ENCODE measurements around the gene RCCD1.

- TF ChIP-seq CEBPB (IDR thresholded peaks at IDR 0.05; ENCODE audit: low read depth, low read length) = no peak
- TF ChIP-seq, protein P1, sequence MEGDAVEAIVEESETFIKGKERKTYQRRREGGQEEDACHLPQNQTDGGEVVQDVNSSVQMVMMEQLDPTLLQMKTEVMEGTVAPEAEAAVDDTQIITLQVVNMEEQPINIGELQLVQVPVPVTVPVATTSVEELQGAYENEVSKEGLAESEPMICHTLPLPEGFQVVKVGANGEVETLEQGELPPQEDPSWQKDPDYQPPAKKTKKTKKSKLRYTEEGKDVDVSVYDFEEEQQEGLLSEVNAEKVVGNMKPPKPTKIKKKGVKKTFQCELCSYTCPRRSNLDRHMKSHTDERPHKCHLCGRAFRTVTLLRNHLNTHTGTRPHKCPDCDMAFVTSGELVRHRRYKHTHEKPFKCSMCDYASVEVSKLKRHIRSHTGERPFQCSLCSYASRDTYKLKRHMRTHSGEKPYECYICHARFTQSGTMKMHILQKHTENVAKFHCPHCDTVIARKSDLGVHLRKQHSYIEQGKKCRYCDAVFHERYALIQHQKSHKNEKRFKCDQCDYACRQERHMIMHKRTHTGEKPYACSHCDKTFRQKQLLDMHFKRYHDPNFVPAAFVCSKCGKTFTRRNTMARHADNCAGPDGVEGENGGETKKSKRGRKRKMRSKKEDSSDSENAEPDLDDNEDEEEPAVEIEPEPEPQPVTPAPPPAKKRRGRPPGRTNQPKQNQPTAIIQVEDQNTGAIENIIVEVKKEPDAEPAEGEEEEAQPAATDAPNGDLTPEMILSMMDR (IDR thresholded peaks at IDR 0.05; ENCODE audit: control extremely low read depth in 1 of 3, insufficient read depth in 1 of 3, low read depth in 1 of 3, low read length in 3 of 3) = no peak
- no peak for TF ChIP-seq EGR1 (IDR thresholded peaks at IDR 0.05; ENCODE audit: borderline replicate concordance, low read depth, low read length)
- no peak for TF ChIP-seq SIN3A (conservative IDR thresholded peaks at IDR 0.05 in 1 of 2, IDR thresholded peaks at IDR 0.05 in 1 of 2; ENCODE audit: low read depth in 1 of 2, low read length in 2 of 2)
- TF ChIP-seq EP300 (IDR thresholded peaks at IDR 0.05; ENCODE audit: borderline replicate concordance in 1 of 2, low read depth in 2 of 2, low read length in 2 of 2) = no peak
- TF ChIP-seq JUND (IDR thresholded peaks at IDR 0.05; ENCODE audit: low read length) = no peak
- no peak for TF ChIP-seq CBX5 (IDR thresholded peaks at IDR 0.05; ENCODE audit: low read depth, low read length)
- TF ChIP-seq BACH1 (IDR thresholded peaks at IDR 0.05; ENCODE audit: low read length) = no peak
- no peak for TF ChIP-seq POLR2AphosphoS5 (IDR thresholded peaks at IDR 0.05; ENCODE audit: low read depth, low read length)
- TF ChIP-seq CTBP2 (IDR thresholded peaks at IDR 0.05; ENCODE audit: borderline replicate concordance, insufficient read depth, insufficient read length, low read length) = no peak
- no peak for TF ChIP-seq KDM1A (IDR thresholded peaks at IDR 0.05; ENCODE audit: borderline replicate concordance, low read length)
- TF ChIP-seq CHD2 (IDR thresholded peaks at IDR 0.05; ENCODE audit: low read length) = no peak
- no peak for TF ChIP-seq GTF2F1 (IDR thresholded peaks at IDR 0.05; ENCODE audit: borderline replicate concordance, low read depth, low read length)
These were observed 44.1 kb downstream of the RCCD1 start for GRCh38 chr15:90998737-90999136.

All from H1 (cell line).